ENCODE results near the gene AKAP13.
"Not testable (repeated sequence)": the region's sequence is repeated elsewhere in the genome, so short reads cannot be mapped to it uniquely, and the experiment has no call there.

DNA sequence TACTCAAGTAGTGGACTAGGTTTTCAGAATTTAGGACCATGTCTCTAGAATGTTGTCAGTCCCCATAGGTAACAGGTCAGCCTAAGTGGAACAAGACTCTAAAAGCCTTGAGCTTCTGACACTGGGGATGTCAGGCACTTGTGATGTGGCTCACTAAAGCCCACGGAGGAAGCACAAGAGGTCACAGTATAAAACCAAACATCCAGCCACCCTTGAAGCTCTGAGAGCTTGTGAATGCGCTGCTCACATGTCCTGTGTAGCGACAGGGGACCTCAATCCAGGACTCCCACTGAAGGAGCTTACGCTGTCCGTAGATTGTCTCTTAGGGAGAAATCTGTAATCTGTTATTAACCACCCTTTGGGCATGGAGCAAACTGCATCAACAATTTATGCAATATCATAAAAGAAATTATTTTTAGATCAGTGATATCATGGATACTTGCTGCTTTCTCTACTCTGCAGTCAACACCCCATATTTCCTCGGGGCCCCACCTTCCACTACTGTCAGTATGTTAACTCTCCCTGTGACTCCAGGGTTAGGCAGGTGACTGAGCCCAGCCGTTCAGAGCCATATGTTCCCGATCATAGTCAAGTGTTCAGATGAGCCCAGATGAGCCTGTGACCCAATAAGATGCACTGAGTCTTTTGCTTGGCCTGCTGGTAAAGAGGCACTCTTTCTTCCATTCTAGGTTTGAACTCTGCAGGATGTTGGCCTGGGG is 32.2 kb upstream of the AKAP13 start:
- TF ChIP-seq CEBPB (IDR thresholded peaks at IDR 0.05); SREBF2 (IDR thresholded peaks at IDR 0.05); POLR2A (IDR thresholded peaks at IDR 0.05; ENCODE audit: low read length); EP300 (IDR thresholded peaks at IDR 0.05); ZFP36 (IDR thresholded peaks at IDR 0.05; ENCODE audit: borderline replicate concordance, partially characterized antibody); RAD21 (conservative IDR thresholded peaks at IDR 0.05 in 1 of 2, IDR thresholded peaks at IDR 0.05 in 1 of 2); MAFK (IDR thresholded peaks at IDR 0.05; ENCODE audit: partially characterized antibody); CHD4 (IDR thresholded peaks at IDR 0.05; ENCODE audit: borderline replicate concordance); NFE2L2 (conservative IDR thresholded peaks at IDR 0.05; ENCODE audit: low read length); SMC3 (IDR thresholded peaks at IDR 0.05): not testable (repeated sequence)
- TF ChIP-seq, protein P1, sequence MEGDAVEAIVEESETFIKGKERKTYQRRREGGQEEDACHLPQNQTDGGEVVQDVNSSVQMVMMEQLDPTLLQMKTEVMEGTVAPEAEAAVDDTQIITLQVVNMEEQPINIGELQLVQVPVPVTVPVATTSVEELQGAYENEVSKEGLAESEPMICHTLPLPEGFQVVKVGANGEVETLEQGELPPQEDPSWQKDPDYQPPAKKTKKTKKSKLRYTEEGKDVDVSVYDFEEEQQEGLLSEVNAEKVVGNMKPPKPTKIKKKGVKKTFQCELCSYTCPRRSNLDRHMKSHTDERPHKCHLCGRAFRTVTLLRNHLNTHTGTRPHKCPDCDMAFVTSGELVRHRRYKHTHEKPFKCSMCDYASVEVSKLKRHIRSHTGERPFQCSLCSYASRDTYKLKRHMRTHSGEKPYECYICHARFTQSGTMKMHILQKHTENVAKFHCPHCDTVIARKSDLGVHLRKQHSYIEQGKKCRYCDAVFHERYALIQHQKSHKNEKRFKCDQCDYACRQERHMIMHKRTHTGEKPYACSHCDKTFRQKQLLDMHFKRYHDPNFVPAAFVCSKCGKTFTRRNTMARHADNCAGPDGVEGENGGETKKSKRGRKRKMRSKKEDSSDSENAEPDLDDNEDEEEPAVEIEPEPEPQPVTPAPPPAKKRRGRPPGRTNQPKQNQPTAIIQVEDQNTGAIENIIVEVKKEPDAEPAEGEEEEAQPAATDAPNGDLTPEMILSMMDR (IDR thresholded peaks at IDR 0.05) = not testable (repeated sequence)
- TF ChIP-seq, protein P2, sequence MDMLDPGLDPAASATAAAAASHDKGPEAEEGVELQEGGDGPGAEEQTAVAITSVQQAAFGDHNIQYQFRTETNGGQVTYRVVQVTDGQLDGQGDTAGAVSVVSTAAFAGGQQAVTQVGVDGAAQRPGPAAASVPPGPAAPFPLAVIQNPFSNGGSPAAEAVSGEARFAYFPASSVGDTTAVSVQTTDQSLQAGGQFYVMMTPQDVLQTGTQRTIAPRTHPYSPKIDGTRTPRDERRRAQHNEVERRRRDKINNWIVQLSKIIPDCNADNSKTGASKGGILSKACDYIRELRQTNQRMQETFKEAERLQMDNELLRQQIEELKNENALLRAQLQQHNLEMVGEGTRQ (IDR thresholded peaks at IDR 0.05) = not testable (repeated sequence)
